ENCODE measurements around the gene ALDH7A1.
"Not testable (repeated sequence)": the region's sequence is repeated elsewhere in the genome, so short reads cannot be mapped to it uniquely, and the experiment has no call there.

ALDH7A1 gene

DNA sequence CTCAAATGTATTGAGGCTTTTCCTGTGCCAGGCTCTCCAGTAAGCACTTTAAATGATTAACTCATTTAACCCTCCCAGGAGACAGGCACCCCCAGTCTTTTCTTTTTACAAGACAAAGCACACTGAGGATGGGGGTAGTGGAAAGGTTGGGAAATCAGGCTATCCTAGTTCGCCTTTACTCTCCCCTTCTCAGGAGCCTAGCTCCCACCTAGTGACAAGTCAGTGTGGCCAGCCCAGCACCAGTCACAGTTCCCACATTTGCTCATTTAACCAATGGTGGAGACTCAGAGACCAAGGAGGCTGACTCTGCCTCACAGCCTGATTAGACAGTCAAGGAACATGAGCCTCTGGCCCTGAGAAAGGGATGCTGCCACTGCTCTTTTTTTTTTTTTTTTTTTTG is 3.5 kb downstream of the ALDH7A1 start:
- DNase-seq = no peak

DNA sequence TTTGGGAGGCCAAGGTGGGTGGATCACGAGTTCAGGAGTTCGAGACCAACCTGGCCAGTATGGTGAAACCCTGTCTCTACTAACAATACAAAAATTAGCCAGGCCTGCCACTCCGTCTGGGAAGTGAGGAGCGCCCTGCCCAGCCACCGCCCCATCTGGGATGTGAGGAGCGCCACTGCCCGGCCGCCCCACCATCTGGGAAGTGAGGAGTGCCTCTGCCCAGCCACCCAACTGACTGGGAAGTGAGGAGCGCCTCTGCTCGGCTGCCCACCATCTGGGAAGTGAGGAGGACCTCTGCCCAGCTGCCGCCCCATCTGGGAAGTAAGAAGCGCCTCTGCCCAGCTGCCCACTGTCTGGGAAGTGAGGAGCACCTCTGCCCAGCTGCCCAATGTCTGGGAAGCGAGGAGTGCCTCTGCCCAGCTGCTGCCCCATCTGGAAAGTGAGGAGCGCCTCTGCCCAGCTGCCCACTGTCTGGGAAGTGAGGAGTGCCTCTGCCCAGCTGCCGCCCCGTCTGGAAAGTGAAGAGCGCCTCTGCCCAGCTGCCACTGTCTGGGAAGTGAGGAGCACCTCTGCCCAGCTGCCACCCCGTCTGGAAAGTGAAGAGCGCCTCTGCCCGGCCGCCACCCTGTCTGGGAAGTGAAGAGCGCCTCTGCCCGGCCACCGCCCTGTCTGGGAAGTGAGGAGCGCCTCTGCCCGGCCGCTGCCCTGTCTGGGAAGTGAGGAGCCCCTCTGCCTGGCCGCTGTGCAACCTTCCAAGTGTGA is 5.3 kb downstream of the ALDH7A1 start:
- DNase-seq = no peak

- no peak for DNase-seq
Observed at GRCh38 chr5:126587551-126588390, 7.2 kb downstream of the ALDH7A1 start.

- no peak for DNase-seq
Observed at GRCh38 chr5:126583761-126584160, 11.3 kb downstream of the ALDH7A1 start.

GRCh38 chr5:126579716-126580115 is 15.3 kb downstream of the ALDH7A1 start:
- no peak for DNase-seq

GRCh38 chr5:126577415-126577814 is 17.6 kb downstream of the ALDH7A1 start:
- no peak for DNase-seq

DNA sequence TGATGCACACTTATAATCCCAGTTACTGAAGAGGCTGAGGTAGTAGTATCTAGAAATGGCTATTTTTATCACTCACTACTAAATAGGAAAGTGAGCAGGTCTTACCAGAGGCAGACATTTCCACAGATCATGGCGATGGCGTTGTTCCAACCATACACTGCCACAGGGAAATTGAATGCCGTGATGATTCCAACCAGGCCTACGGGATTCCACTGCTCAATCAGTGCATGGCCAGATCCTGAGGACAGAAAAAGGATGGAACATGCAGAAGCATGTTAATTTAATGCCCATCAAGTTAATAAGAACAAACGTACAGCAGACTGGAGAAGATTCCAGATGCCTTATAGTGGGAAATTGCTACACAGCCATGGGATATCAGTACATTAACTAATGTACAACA is 18.0 kb downstream of the ALDH7A1 start:
- DNase-seq = no peak

DNA sequence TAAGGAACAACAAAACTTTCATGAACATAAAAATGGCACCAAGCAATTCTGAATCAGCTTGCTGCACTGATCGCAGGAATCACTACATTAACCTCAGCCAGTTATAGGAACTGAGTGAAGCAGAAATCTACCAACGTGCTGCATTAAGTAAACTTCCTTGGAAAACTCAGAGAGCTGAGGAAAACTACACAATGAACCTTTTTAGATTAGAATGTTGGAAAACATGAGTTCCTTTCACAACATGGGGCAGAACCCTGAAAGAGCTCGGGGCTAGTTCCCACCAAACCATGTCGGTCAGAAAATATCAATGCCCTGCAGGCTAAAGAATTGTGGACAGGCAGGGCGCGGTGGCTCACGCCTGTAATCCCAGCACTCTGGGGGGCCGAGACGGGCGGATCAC is 19.4 kb downstream of the ALDH7A1 start:
- no peak for DNase-seq

DNA sequence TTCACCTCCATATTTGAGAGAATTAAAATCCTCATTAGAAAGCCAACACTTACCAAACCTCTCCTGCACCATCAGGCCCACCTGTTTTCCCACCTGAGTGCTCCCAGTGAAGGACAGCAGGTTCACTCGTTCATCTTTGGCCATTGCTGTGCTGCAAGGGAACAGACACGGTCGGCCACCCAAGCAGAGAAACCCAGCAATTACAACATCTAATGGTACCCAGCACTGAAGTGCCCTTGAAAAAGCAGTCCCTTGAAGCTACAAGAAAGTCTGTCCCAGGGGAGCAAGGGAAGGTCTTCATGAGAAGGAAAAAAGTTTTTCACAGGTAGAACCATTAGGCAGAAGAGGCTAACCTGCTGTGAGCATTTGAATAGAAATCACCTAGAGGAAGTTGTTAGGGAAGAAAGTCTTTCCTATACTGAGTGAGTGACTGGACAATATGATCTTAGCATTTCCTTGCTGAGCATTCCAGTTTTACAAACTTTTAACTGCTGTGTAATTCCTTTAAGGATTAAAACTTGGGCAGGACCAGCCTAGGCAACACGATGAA is 26.7 kb downstream of the ALDH7A1 start:
- no peak for DNase-seq

GRCh38 chr5:126562823-126563222 is 32.2 kb downstream of the ALDH7A1 start:
- DNase-seq = no peak

GRCh38 chr5:126561908-126562307 is 33.1 kb downstream of the ALDH7A1 start:
- no peak for DNase-seq

GRCh38 chr5:126555101-126555500 is 39.9 kb downstream of the ALDH7A1 start:
- DNase-seq = not testable (repeated sequence)

DNA sequence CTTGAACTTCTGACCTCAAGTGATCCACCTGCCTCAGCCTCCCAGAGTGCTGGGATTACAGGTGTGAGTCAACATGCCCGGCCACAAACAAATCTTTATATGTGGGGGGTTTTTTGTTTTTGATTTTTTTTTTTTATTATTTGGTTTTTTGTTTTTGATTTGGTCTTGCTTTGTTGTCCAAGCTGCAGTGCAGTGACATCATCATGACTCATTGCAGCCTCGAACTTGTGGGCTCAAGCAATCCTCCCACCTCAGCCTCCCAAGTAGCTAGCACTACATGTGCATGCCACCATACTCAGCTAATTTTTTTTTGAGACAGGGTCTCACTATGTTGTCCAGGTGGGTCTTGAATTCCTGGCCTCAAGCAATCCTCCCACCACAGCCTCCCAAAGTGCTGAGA is 42.4 kb downstream of the ALDH7A1 start:
- no peak for DNase-seq

GRCh38 chr5:126544087-126544740 is 50.8 kb downstream of the ALDH7A1 start:
- DNase-seq = no peak

DNA sequence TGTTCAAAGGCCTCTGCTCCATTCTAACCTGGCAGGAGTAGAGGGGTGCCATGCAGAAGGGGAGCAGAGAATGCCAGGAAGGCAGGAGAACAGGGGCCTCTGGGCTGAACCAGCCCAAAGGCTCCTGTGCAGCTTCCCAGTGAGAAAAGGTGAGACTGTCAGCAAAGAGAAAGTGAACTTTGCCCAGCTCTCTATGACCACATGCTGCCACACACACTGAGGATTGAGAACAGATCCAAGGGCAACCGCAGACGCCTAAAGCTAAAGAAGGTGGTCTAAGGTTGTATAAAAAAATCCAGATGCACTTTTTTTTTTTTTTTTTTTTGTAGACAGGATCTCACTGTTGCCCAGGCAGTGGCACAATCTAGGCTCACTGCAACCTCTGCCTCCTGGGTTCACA is 51.4 kb downstream of the ALDH7A1 start:
- no peak for DNase-seq

DNA sequence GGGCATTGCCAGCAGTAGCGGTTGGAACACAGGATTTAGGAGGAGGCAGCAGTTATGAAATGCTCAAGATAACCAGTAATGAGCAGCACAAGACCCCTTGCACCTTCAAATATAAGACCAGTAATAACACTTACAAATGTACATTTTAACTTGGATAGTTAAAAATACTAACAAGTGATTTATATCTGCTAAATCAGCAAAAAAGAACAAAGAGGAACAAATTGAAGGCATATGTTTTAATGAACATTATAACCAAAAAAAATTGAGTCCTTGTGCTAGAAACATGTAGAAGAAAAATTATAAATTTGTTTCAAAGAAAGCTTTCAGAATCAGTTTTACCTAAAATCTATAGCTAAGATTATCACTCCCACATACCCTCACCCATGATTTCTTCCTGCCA is 52.0 kb downstream of the ALDH7A1 start:
- DNase-seq = no peak

GRCh38 chr5:126542441-126542840 is 52.6 kb downstream of the ALDH7A1 start:
- no peak for DNase-seq

DNA sequence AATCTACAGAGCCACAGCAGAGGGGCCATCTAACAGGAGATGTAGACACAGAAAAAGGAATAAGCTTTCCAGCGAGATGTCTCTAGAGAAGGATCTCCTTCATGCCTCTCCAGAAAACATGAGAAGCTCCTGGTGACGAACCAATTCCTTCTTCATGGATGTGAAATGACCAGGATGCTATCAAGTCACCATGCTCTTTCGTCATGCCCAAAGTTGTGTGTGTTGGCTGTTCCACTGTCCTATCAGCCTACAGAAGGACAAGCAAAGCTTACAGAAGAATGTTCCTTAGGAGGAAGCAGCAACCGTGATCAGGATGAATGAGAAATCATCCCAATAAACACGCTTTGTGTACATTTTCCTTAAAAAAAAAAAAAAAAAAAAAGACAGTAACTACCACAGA is 54.4 kb downstream of the ALDH7A1 start:
- no peak for DNase-seq

DNA sequence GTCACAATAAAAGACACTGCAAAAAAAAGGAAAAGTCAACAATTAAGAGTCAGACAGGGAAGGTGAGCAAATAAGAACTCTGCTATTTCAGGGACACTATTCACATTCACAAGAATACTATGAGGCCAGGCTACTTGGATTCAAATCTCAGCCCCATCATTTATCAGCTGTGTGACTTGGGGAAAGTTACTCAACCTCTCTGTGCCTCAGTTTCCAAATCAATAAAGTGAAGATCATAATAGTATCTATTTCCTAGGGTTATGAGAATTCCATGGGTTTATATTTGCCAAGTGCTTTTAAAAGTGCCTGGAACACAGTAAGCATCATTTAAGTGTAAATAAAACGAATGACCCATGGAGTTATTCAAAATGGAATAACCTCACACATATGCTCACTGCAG is 56.4 kb downstream of the ALDH7A1 start:
- no peak for DNase-seq

- DNase-seq = no peak
Observed at GRCh38 chr5:126536874-126537273, 58.1 kb downstream of the ALDH7A1 start.

- DNase-seq = no peak
Observed at GRCh38 chr5:126535856-126536545, 59.0 kb downstream of the ALDH7A1 start.

DNA sequence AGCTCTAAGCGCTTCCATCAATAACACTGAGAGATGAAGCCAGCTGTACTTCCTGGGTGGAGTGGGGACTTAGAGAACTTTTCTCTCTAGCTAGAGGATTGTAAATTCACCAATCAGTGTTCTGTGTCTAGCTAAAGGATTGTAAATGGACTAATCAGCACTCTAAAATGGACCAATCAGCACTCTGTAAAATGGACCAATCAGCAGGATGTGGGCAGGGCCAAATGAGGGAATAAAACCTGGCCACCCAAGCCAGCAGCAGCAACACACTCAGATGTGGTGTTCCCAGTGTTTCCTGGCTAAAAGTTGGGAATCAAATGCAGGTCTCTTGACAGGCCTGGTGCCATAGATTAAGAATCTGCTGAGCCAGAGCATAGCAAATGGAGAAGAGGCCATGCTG is 60.5 kb downstream of the ALDH7A1 start:
- no peak for DNase-seq
